ENCODE results near the gene CSF2.

CSF2 gene

DNA sequence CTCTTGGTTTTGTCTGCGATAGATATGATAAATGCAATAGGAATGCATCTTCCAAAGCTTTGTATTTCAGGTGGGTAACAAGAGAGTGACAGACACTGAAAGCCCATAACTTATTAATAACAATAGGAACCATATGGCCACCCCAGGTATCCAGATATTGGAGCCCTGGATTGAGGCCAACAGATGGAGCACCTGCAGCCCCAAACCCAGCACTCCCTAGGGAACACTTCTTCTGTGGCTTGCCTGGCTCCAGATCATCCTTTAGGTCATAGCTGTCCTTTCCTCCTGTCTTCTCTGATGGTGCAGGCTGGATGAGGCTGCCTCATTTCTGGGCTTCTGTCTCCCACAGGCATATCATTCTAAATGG, 18.2 kb upstream of the CSF2 start:
- no peak for DNase-seq

DNA sequence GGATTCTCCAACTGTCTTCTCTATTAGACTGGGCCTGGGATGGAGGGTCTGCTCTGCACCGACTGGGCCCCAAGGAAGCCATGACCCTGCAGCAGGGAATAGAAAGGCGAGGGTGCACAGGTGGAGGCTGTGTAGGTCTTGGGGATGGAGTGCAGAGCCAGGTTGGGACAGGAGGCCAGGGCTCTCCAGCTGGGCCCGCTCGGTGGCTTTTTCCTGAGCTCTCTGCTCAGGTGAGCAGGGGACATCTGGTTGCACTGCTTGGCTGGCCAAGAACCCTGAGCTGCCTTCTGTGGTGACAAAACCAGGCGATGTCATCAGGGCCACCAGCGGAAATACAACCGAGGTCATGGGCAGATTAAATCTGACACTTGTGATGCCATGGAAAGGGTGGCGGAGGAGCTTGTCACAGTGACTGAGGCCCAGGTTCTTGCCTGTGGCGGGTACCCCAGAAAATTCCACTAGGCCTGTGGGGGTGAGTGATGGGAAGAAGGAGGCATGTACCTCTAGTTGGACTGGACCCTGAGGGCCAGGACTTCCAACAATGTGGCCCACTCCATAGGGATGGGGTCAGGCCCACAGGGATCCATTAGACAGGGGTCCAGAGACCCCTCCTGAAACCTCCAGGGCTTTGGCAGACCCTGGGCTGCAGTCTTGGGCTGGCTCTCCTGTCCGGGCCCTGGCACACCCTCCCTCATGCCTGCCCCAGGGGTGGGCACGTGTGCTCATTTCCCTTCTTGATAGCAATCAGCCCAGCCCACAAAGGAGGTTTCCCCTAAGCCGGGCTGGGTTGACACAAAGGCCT, 17.6 kb upstream of the CSF2 start:
- DNase-seq = no peak

DNA sequence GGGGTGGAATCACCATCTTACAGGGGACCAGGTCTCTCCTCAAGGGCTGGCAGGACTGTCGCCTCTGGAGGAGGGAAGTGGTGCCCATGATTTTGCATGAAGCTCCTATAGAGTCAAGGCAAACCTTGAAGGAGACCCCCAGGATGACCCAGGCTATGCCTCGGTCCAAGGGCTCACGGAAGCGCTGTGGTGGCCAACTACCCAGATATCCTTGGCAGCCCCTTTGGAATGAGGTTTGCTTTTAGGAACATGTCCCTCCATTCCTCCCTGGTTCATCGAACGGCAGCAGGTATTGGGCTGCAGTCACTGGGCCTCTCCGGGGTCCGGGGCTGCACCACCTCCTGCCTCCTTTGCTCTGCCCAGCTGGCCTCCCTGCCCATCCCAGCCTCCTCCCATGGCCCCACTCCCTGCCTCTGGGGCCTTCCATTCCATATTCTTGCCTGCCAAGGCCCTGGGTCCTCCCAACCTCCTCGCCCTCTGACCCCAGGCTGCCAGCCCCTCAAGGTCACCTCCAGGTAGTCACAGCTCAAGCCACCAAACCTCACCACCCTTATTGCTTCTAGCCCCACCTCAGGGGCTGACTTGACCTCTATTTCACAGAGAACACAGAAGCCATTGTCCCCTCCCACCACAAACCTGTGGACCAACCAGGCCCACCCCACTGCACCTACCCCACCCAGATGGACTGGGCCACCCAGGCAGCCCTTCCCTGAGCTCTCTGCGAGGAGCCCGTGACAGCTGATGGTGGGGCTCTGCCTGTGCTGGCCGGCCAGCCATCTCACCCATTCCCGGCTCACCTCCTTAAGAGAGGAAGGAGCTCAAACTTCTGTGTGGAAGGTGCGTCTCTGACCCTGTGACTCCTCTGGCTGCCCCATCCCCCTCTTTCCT, 16.7 kb upstream of the CSF2 start:
- DNase-seq = no peak

DNA sequence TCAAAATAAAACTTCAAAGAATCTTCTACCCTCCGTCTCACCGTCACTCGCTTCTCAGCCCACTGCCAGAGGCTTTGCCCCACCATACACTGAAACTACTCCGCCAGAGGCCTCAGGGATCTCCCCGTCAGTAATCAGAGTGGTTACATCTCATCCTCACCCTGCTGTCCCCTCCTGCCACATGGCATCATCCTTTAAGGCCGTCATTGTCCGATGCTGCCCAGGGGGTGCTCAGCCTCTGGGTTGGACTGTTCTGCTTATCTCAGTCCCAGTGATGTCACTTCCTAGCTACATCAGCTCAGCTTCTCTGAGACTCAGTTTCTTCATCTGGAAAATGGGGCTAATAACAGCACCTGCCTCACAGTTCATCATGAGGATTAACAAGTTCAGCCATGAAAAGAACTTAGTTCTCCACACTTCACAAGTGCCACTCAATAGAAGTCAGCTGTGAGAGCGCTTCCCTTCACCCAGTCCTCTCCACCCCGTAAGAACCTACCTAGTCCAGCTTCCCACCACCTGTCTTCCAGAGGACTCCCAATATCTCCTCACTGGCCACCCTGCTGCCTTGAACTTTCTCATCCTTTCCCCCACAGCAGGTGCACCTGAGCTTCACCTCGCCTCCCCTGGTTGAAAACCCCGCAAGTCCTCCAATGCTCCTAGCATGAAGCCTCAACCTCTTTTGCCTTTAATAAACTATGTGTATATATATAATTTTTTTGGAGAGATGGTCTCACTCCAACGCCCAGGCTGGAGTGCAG, 15.9 kb upstream of the CSF2 start:
- no peak for DNase-seq

DNA sequence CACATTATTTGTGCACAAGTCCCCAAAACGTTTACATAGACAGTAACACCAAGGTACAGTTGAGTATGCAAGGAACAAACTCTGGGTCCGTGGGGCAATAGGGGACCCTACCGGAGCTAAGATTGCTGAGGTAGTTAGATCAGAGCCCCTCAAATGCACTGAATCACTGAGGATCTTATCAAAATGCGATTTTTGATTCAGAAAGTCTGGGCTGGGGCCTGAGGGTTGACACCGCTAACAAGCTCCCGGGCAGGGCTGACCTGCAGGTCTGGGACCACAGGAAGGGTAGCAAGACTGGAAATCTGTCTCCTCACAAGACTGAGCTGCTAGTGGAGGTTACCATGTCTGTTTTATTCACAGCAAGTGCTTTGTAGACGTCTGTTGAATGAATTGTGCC, 14.9 kb upstream of the CSF2 start:
- DNase-seq = no peak

DNA sequence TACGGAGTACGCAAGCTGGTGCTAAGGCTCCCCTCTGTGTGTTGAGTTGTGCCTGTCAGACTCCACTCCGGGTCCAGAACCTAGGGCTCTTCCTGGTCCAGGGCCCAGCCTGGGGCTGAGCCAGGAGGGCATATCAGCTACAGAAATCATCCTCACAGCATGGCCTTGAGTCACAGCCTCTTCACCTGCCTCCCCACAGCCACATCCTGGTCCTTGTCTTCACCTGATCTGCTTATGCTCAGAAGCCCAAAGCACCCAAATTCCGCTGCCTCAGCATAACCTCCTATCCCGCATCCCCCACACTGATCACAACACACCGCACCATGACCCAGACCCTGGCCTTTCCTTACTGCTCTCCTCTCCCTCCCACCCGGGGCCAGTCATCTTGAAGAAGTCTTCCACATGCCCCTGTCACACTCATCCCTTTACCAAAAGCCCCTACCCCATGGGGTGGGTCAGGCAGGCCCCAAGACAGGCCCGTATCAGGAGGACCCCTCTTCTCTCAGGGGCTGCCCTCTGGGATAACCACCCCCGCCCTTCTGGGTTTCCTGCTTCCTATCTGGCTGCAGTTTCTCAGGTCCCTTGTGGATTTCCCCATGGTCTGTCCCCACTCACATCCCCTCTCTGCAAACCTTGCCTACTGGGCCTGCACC, 14.4 kb upstream of the CSF2 start:
- no peak for DNase-seq

DNA sequence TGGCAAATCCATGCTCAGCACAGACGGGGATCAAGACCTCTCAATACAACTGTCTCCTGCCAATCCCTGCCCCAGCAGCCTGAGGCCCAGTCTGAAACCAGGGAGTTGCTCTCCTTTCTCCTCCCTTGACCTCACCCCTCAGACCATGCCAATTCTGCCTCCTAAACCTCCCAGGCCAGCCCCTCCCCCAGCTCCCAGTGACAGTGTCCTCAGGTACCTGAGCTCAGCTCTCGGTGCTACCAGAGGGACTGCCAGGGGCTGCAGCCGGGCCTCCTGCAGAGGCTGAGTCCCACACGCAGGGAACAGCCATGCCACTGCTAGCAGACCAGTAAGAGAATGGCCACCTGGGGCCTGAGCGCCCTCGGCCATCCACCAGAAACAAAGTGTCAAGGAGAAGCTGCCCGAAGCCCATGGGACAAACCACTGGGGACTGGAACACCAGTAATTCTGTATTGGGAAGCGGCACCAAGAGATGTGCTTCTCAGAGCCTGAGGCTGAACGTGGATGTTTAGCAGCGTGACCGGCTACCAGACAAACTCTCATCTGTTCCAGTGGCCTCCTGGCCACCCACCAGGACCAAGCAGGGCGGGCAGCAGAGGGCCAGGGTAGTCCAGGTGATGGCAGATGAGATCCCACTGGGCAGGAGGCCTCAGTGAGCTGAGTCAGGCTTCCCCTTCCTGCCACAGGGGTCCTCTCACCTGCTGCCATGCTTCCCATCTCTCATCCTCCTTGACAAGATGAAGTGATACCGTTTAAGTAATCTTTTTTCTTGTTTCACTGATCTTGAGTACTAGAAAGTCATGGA, 13.7 kb upstream of the CSF2 start:
- DNase-seq = no peak

DNA sequence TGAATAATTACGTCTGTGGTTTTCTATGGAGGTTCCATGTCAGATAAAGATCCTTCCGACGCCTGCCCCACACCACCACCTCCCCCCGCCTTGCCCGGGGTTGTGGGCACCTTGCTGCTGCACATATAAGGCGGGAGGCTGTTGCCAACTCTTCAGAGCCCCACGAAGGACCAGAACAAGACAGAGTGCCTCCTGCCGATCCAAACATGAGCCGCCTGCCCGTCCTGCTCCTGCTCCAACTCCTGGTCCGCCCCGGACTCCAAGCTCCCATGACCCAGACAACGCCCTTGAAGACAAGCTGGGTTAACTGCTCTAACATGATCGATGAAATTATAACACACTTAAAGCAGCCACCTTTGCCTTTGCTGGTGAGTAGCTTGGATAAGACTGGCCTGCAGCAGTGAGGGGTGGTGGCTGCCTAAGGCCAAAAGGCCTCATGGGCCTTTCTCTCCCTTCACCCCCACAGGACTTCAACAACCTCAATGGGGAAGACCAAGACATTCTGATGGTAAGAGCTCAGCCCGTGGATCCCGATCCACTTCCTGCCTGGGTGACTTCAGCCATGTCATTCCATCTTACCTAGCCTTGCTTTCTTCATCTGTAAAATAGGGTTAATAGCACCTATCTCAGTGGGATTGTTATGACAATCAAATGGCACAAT, 13.0 kb upstream of the CSF2 start, which contains the start of gene IL3:
IL3 (plus strand) TSS at position 155 of the 661 bp plus-strand sequence; CDS start at position 207, 52 bp downstream.
- no peak for DNase-seq

DNA sequence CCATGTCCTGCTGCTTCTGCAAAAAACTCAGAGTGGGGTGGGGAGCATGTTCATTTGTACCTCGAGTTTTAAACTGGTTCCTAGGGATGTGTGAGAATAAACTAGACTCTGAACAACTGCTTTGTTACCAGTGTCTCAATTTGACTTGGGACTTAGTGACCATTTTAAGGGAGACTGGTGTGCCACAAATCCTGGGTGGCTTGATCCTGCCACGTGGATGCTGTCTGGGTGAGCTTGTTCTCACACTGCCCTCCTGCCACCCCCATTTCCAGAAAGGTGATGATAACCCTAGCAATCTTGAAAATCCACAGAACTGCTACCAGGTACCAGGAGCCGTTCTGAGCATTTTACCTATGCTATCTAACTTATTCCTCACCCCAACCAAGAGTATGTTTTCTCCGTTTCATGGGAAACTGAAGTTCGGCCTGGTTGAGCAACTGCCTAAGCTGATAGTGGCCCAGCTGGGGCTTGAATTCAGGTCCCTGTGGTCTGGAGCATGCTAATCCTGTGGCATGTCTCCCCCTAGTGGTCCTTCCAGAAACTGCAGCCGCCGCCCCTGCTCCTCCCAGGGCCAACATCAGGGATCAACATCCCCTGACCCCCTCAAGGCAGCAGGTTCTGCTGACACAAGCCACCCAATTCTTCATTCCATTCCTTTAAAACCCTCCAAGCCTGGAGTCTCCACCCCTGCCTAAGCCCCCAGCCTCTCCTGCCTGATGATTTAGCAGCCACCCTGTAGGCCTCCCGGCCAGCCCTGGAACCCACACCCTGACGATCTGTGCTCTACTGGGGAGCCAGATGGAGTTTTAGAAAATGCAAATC, 10.3 kb upstream of the CSF2 start:
- DNase-seq = peak; percentile 74 to 89 (median 84)

DNA sequence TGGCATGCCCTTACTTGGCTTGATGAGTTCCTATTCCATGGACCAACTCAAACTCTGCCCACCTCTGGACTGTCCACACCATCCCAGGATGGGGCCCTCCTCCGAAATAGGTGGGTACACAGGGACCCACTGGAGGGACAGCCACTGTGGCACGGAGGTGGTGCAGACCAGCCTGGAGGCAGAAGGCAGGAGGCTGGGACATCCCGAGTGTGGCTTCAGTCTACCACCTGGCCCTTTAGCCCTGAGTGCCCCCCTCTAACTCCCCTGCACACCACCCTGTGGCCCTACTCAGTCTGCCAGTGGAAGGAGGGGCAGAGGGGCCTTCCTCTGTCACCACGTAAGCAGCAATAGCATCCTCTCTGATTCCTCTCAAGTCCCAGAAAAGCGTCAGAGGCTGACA, 9.4 kb upstream of the CSF2 start:
- DNase-seq = no peak

DNA sequence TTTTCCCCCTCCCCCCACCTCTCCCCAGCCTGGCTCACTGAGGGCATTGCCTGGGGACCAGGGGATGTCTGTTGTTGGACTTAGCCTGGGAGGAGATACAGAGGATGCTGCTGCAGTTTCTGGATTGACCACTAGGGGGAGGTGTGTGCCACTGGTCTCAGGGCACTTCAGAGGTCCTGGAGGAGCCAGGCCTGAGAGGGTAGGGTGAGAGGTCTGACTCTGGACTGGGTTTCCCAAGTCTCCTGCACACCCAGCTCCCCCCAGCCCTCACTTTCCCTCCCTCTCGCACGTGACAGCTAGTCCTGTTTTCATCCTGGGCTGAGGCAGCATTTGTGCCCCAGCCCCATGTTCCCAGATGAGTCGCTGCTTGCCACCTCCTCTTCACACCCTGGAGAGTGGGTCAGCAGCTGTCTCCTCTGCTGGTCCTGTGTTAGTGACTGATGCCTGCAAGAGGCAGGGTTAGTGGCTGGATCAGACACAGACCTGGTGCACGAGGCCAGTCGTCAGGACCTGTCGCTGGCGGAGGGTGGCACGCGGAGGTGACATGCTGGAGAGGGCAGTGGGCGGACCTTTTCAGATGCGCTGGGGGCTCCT, 8.8 kb upstream of the CSF2 start:
- peak; percentile 79 to 91 (median 86) for DNase-seq

DNA sequence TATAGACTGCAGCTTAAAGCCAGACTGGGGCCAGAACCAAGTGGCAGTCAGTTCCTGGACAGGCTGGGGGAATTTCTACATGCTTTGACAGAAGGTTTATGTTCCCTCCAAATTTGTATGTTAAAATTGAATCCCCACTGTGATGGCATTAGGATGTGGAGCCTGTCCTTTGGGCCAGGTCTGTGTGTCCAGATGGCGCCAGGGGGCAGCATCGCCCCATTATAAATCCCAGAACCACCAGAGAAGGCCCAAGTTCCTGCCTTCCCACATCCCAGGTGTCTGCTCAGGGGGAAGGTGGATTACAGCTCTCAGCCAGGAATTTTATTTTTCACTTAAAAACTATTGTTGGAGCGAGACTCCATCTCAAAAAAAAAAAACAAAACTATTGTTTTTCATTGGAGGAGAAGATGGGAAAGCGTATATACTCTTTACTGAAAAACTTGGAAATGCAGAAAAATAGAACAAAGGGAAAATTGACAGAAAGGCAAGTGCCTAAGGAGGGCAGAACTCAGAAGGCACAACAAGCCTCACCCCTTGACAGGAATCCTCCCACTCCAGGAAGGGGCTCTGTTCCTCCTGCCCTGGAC, 8.1 kb upstream of the CSF2 start:
- DNase-seq = peak; percentile 67 to 83 (median 76)

DNA sequence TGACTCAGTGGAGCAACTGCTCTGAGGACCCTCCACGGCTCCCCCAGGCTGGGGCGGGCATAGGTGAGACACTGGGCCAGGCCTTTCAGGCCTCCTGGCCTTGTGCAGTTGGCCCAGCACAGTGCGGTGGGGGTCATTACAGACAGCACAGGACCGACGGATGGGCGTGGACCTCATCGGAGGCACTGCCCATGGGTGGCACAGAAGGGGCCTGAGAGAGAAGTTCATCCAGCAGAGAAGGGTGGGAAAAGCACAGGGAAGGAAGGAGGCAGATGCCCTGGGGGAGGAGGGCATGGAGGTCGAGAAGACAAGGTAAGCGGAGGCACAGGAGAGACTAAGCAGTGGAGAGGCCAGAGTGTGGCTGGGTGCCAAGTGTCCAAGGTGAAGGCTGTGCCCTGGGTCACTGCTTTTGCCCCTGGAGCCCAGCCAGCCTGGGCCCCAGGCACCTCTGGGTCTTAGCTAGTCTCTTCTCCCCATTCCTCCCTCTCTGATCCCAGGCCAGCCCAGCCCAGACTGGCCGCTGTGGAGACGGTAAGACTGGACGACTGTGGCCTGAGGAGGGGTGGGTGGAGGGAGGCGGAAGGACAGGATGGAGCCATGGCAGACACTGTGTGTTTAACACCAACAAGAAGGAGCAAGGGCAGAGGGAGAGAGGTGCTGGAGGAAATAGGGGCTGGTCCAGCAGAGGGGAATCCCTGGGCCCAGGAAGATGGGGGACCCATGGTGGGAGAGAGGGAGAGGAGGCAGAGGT, 7.5 kb upstream of the CSF2 start:
- DNase-seq = no peak

DNA sequence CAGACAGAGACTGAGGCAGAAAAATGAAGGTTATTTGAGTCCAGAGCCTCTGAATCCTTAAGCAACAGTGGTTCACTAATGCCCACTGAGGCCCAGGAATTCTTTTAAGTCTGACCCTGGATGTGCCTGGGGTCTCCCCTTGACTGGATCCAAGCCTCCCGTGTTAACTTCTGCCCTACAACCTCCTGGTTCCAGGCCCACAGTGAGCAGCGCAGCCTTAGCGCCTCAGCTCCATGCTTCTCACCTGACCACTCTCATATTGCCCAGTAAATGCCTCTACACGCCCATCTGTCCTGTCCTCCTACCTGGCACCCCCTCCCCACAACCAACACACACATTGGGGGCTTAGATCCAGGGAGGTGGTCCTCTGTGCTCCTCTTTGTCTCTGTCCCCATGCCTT, 6.7 kb upstream of the CSF2 start:
- no peak for DNase-seq

DNA sequence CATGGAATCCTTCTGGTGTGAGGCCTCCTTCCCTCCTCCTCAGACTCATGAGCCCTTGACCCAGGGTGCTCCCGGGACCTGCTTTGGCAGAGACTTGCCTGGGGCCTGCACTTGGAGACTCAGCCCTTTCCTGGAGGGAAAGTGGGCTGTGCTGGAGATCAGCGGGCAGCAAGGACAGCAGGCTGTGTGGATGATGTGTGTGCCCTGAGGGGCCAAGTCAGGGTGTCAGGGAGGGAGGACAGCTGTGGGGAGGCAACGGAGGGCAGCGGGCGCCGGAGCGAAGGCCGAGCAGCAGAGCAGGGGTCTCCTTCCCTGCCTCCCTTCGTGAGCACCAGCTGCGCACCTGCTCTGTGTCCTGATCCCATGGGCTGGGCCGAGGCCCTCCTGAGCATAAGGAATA, 6.1 kb upstream of the CSF2 start:
- DNase-seq = no peak

DNA sequence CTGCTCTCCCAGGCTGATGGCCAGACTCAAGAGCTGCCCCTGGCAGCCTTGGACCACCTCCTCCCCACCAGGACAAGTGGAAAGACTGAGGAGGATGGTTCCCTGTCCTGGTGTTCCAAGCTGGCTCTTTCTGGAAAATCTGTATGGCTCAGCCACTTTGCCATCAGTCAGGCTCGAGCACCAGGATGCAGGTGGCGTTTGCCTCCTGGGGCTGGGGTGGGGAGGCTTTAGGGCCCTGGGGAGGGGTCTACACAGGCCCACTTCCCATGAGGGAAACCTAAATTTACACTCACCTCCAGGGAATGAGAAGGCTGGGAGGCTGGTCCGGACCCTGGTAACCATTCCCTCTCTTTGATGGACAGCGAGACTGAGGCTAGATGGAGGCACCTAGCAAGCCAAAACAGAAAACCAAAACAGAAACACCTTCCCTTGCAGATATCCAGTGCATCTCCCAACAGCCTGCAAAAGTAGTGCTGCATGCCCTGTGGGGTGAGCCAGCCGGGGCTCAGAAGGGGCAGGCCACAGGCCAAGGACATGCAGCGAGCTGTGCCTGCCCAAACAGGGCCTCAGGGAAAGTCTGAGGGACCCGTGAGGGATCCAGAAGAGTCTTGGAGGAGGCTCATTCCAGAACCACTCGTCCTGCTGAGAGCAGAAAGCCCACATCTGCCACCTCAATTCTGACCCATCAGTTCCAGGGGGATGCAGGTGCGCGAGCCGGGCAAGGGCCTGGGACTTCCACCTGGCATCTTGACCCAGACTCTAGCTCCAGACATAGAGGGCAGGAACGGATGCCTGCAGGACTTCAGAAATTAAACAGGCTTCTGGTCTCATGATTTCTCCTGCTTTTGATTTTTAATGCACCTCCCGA, 5.4 kb upstream of the CSF2 start:
- no peak for DNase-seq

DNA sequence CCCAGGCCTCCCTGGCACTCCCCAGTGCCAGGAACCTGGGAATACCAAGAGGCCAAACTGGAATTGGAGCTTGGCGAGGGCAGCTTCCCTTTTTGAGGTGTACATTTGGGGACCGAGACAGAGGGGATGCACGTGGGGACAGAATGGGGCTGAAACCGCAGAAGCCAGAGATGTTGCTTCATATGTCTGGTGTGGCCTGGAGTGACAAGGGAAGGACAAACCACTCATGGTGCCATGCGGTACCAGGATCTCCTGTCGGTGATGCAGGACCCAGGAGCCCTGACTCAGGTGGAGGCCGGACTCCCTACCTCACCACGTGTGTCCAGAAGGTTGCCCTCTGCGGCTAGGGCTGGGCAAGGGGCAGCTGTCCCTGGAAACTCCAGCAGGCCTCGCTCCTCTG, 4.0 kb upstream of the CSF2 start:
- DNase-seq = peak in 3 of 4 experiments; percentile 29 to 39 (median 37)

DNA sequence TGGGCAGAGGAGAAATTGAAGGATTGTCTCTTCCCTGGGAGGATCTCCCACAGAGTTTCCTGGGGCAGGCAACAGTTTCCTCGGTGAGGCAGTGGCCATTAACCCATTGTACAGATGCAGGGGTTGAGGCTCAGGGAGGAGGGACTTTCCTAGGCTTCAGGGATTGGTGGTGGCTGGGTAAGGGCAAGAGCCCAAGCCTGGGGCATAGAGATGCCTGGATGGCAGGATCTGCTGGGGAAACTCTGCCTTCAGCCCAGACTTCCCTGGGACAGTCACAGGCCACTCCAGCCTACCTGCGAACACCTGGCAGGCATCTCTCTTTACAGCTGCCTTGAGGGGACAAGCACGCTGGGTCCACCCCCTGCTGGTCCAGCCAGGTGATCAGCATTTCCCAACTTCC, 3.6 kb upstream of the CSF2 start:
- no peak for DNase-seq
